ENCODE results near the gene ARMC2. TPM values are rescaled to one million over a fixed set of nuclear protein-coding genes. Genes with fewer than 3 reads are reported as not detected.

Gene ARMC2
- polyA plus RNA-seq, 1 of the 3 experiments (the other 2 are of a cell fraction), result 2.4 TPM

GRCh38 chr6:108853077-108853476 lies 4.9 kb downstream of the ARMC2 start:
- TF ChIP-seq FOSL2 (IDR thresholded peaks at IDR 0.05; ENCODE audit: borderline replicate concordance, low read depth), result no peak
- no peak for TF ChIP-seq EZH2phosphoT487 (IDR thresholded peaks at IDR 0.05; ENCODE audit: borderline replicate concordance, low read depth)
- no peak for TF ChIP-seq MEF2A (IDR thresholded peaks at IDR 0.05; ENCODE audit: borderline replicate concordance, low read depth)
- TF ChIP-seq CHD2 (IDR thresholded peaks at IDR 0.05; ENCODE audit: low read length, partially characterized antibody), result no peak
- TF ChIP-seq YY1 (IDR thresholded peaks at IDR 0.05; ENCODE audit: low read depth), result no peak
- TF ChIP-seq IRF3 (IDR thresholded peaks at IDR 0.05; ENCODE audit: low read depth, low read length), result no peak
- no peak overlapping the region for H3K9ac ChIP-seq
- peaks cover 26 to 30% of the 10 kb centered on the region in 2 experiments for H3K36me3 ChIP-seq (replicated peaks in 1 of 2; ENCODE audit: control insufficient read depth in 1 of 2, insufficient read depth in 2 of 2, low read length in 1 of 2)
- no peak for DNase-seq
- POLR2A ChIA-PET, result no interaction called here
- H3K79me2 ChIP-seq (ENCODE audit: insufficient read depth), result peaks cover 8% of the 10 kb centered on the region; the same call in 1 of the 2 replicates
- peaks cover 6% of the 10 kb centered on the region; the same call in 1 of the 2 replicates for H3K9me3 ChIP-seq
- no peaks in the 10 kb centered on the region for H3F3A ChIP-seq (replicated peaks; ENCODE audit: insufficient read depth)
- CTCF ChIA-PET, result interaction anchor here (2.7 kb wide), 1 partner anchor 40 kb away, joined by 9 read pairs; no protein-coding TSS in a partner anchor
- no peak overlapping the region for H3K27ac ChIP-seq (ENCODE audit: low read depth in 2 of 2, low read length in 1 of 2)
- peaks cover 0 to 2% of the 10 kb centered on the region in 2 experiments; a peak in 3 of 4 replicates for H3K4me1 ChIP-seq (ENCODE audit: control insufficient read depth in 1 of 2, insufficient read depth in 2 of 2, low read depth in 1 of 2, low read length in 1 of 2)
- no peak overlapping the region for H3K4me3 ChIP-seq (ENCODE audit: low read depth in 2 of 2, low read length in 1 of 2)
- no peak overlapping the region for H3K4me2 ChIP-seq
- H2AFZ ChIP-seq (ENCODE audit: low read depth), result no peak overlapping the region
- H3K9me2 ChIP-seq, result no peaks in the 10 kb centered on the region
- H4K20me1 ChIP-seq (ENCODE audit: insufficient read depth), result no peaks in the 10 kb centered on the region
- no peaks in the 10 kb centered on the region for H3K27me3 ChIP-seq (ENCODE audit: insufficient read depth)

GRCh38 chr6:108862479-108863191 lies 14.4 kb downstream of the ARMC2 start:
- no peaks in the 10 kb centered on the region for H3K9me2 ChIP-seq
- H3F3A ChIP-seq (replicated peaks; ENCODE audit: insufficient read depth), result no peaks in the 10 kb centered on the region
- H3K27me3 ChIP-seq (ENCODE audit: insufficient read depth), result no peaks in the 10 kb centered on the region
- no peaks in the 10 kb centered on the region for H4K20me1 ChIP-seq (ENCODE audit: insufficient read depth)
- no peak overlapping the region for H3K9ac ChIP-seq
- peaks cover 3% of the 10 kb centered on the region; the same call in 1 of the 2 replicates for H3K9me3 ChIP-seq
- H3K4me3 ChIP-seq (ENCODE audit: low read depth in 2 of 2, low read length in 1 of 2), result no peak overlapping the region
- 93% methylated on average over 3 of the region's 4 CpGs for WGBS (ENCODE audit: low lambda C conversion rate)
- peaks cover 18 to 31% of the 10 kb centered on the region in 2 experiments for H3K36me3 ChIP-seq (replicated peaks in 1 of 2; ENCODE audit: control insufficient read depth in 1 of 2, insufficient read depth in 2 of 2, low read length in 1 of 2)
- POLR2A ChIA-PET, result no interaction called here
- CTCF ChIA-PET, result no interaction called here
- no peak overlapping the region for H2AFZ ChIP-seq (ENCODE audit: low read depth)
- no peak overlapping the region for H3K4me2 ChIP-seq
- no peaks in the 10 kb centered on the region for H3K79me2 ChIP-seq (ENCODE audit: insufficient read depth)
- no peaks in the 10 kb centered on the region for H3K4me1 ChIP-seq (ENCODE audit: control insufficient read depth in 1 of 2, insufficient read depth in 2 of 2, low read depth in 1 of 2, low read length in 1 of 2)
- DNase-seq, result no peak
- no peak overlapping the region for H3K27ac ChIP-seq (ENCODE audit: low read depth in 2 of 2, low read length in 1 of 2)
- no peak for TF ChIP-seq RCOR1 (IDR thresholded peaks at IDR 0.05; ENCODE audit: low read length)
- TF ChIP-seq NRF1 (IDR thresholded peaks at IDR 0.05; ENCODE audit: low read depth, low read length), result no peak
- TF ChIP-seq JUND (IDR thresholded peaks at IDR 0.05), result no peak
- TF ChIP-seq TEAD4 (IDR thresholded peaks at IDR 0.05; ENCODE audit: borderline replicate concordance, insufficient read depth), result no peak
- TF ChIP-seq ZBTB33 (IDR thresholded peaks at IDR 0.05; ENCODE audit: borderline replicate concordance, low read depth), result no peak
- no peak for TF ChIP-seq RFX5 (IDR thresholded peaks at IDR 0.05; ENCODE audit: low read length)
- TF ChIP-seq REST (IDR thresholded peaks at IDR 0.05; ENCODE audit: low read depth, low read length), result no peak
- TF ChIP-seq TAF1 (IDR thresholded peaks at IDR 0.05; ENCODE audit: borderline replicate concordance, low read depth, low read length), result no peak
- no peak for TF ChIP-seq SIN3A (IDR thresholded peaks at IDR 0.05; ENCODE audit: borderline replicate concordance, low read depth, low read length)
- no peak for TF ChIP-seq NFIC (IDR thresholded peaks at IDR 0.05; ENCODE audit: borderline replicate concordance)
- no peak for TF ChIP-seq SMC3 (IDR thresholded peaks at IDR 0.05; ENCODE audit: low read depth, low read length)
- TF ChIP-seq YY1 (IDR thresholded peaks at IDR 0.05; ENCODE audit: low read depth), result no peak
- no peak for TF ChIP-seq MAX (IDR thresholded peaks at IDR 0.05; ENCODE audit: low read depth)
- no peak for TF ChIP-seq PBX3 (IDR thresholded peaks at IDR 0.05)
- TF ChIP-seq EZH2phosphoT487 (IDR thresholded peaks at IDR 0.05; ENCODE audit: borderline replicate concordance, low read depth), result no peak
- TF ChIP-seq FOSL2 (IDR thresholded peaks at IDR 0.05; ENCODE audit: borderline replicate concordance, low read depth), result no peak
